ENCODE measurements around the gene TMEM51.

TMEM51 gene

GRCh38 chr1:15155191-15155590 is 1.6 kb downstream of the TMEM51 start:
- H3K27me3 ChIP-seq (ENCODE audit: insufficient read depth, poor library complexity, severe bottlenecking), result no peaks in the 10 kb centered on the region

GRCh38 chr1:15155888-15156741 is 2.6 kb downstream of the TMEM51 start:
- no peaks in the 10 kb centered on the region for H3K9me3 ChIP-seq (ENCODE audit: severe bottlenecking)
- H3K27me3 ChIP-seq (ENCODE audit: insufficient read depth, poor library complexity, severe bottlenecking), result no peaks in the 10 kb centered on the region
- ATAC-seq (ENCODE audit: low read depth) (no peak), DNase-seq (ENCODE audit: low spot score) (no peak)
- H3K27ac ChIP-seq (ENCODE audit: poor library complexity, severe bottlenecking), result peak overlapping the region; percentile 85
- peaks cover 34% of the 10 kb centered on the region for H3K4me1 ChIP-seq (ENCODE audit: insufficient read depth, poor library complexity, severe bottlenecking)
- no peaks in the 10 kb centered on the region for H3K36me3 ChIP-seq (ENCODE audit: low read depth)
- H3K4me3 ChIP-seq (ENCODE audit: severe bottlenecking), result no peak overlapping the region
- no peak for TF ChIP-seq CTCF (IDR thresholded peaks at IDR 0.05; ENCODE audit: poor library complexity, severe bottlenecking)

More at GRCh38 chr1:15155191-15155590, 1.6 kb downstream of the TMEM51 start:
- H3K36me3 ChIP-seq (ENCODE audit: low read depth), result no peaks in the 10 kb centered on the region
- peaks cover 34% of the 10 kb centered on the region for H3K4me1 ChIP-seq (ENCODE audit: insufficient read depth, poor library complexity, severe bottlenecking)
- TF ChIP-seq CTCF (IDR thresholded peaks at IDR 0.05; ENCODE audit: poor library complexity, severe bottlenecking), result no peak
- DNase-seq (ENCODE audit: low spot score), result no peak
- H3K27ac ChIP-seq (ENCODE audit: poor library complexity, severe bottlenecking), result peak overlapping the region; percentile 69
- no peak overlapping the region for H3K4me3 ChIP-seq (ENCODE audit: severe bottlenecking)
- H3K9me3 ChIP-seq (ENCODE audit: severe bottlenecking), result no peaks in the 10 kb centered on the region
- ATAC-seq (ENCODE audit: low read depth), result no peak

- Histone ChIP-seq H3K27me3 (ENCODE audit: insufficient read depth, poor library complexity, severe bottlenecking) (no peaks in the 10 kb centered on the region), H3K4me3 (ENCODE audit: severe bottlenecking) (no peak overlapping the region), H3K4me1 (ENCODE audit: insufficient read depth, poor library complexity, severe bottlenecking) (peaks cover 34% of the 10 kb centered on the region), H3K36me3 (ENCODE audit: low read depth) (no peaks in the 10 kb centered on the region), H3K9me3 (ENCODE audit: severe bottlenecking) (no peaks in the 10 kb centered on the region), H3K27ac (ENCODE audit: poor library complexity, severe bottlenecking) (peak overlapping the region; percentile 85)
- DNase-seq (ENCODE audit: low spot score) (no peak), ATAC-seq (ENCODE audit: low read depth) (no peak)
- no peak for TF ChIP-seq CTCF (IDR thresholded peaks at IDR 0.05; ENCODE audit: poor library complexity, severe bottlenecking)
Measured at GRCh38 chr1:15156807-15157380, 3.3 kb downstream of the TMEM51 start.

- Histone ChIP-seq H3K27ac (ENCODE audit: poor library complexity, severe bottlenecking) (peak overlapping the region; percentile 85), H3K36me3 (ENCODE audit: low read depth) (no peaks in the 10 kb centered on the region), H3K4me1 (ENCODE audit: insufficient read depth, poor library complexity, severe bottlenecking) (peaks cover 34% of the 10 kb centered on the region), H3K27me3 (ENCODE audit: insufficient read depth, poor library complexity, severe bottlenecking) (no peaks in the 10 kb centered on the region), H3K9me3 (ENCODE audit: severe bottlenecking) (no peaks in the 10 kb centered on the region), H3K4me3 (ENCODE audit: severe bottlenecking) (no peak overlapping the region)
- no peak for DNase-seq (ENCODE audit: low spot score)
- ATAC-seq (ENCODE audit: low read depth), result no peak
- no peak for TF ChIP-seq CTCF (IDR thresholded peaks at IDR 0.05; ENCODE audit: poor library complexity, severe bottlenecking)
Measured at GRCh38 chr1:15157524-15158399, 4.2 kb downstream of the TMEM51 start.
